Progenitor cell of endocrine pancreas (in vitro differentiated cells): ENCODE measurements around the gene LRSAM1. TPM values are rescaled to one million over a fixed set of nuclear protein-coding genes. Genes with fewer than 3 reads are reported as not detected.

Source experiments
- DNase-seq: peaks from one replicate; pipeline ENCODE4 v3.0.0; 2021; ENCODE audit warnings: low spot score; ENCODE audit not compliant: unreplicated experiment
- H3K27ac Mint-ChIP-seq: 2 replicates; pipeline ENCODE4 v1.8.0; 2021; ENCODE audit warnings: mild to moderate bottlenecking, moderate library complexity, mixed read lengths
- H3K27me3 Mint-ChIP-seq: 2 replicates; pipeline ENCODE4 v1.8.0; 2021; ENCODE audit warnings: mixed read lengths
- H3K36me3 Mint-ChIP-seq: 2 replicates; pipeline ENCODE4 v1.8.0; 2022; ENCODE audit warnings: mixed read lengths; ENCODE audit not compliant: insufficient read depth
- H3K4me1 Mint-ChIP-seq: 2 replicates; pipeline ENCODE4 v1.8.0; 2021; ENCODE audit warnings: low read depth, mixed read lengths
- H3K4me3 Mint-ChIP-seq: 2 replicates; pipeline ENCODE4 v1.8.0; 2021; ENCODE audit warnings: low read depth, mild to moderate bottlenecking, moderate library complexity, mixed read lengths
- H3K9me3 Mint-ChIP-seq: 2 replicates; pipeline ENCODE4 v1.8.0; 2021; ENCODE audit warnings: low read depth, mixed read lengths
- total RNA-seq: library from RNA; stranded (reverse); gene quantifications from 2 replicates; pipeline ENCODE4 v1.2.1, GENCODE V29; 2021
- TF ChIP-seq, protein P1 (sequence below): fragments of 200-600 bp; sonication (generic); IDR thresholded peaks from one replicate; pipeline ENCODE4 v1.5.0; 2021; ENCODE audit warnings: antibody characterized with exemption, mild to moderate bottlenecking; ENCODE audit not compliant: unreplicated experiment

LRSAM1 gene
- total RNA-seq, 1 donor from 2014 or later = 28.5 TPM

DNA sequence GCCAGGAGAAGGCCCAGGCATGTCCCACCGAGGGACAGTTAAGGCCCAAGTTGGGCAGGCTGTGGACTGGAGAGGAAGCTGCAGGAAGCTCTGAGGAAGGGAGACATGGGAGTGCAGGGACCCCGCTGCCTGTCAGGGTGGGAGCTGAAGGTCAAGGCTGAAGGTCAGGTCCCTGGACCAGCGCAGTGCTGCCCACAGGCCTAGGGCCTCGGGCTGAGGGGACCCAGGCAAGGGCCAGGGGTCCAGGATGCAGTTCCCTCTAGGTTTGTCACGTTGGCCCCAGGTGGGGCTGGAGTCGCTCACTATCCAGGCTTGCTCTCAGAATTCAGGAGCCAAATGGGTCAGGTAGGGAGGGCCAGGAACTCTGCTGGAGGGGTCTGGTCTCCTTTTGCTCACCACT, 84.1 kb downstream of the LRSAM1 start:
- H3K27me3 Mint-ChIP-seq = no peaks in the 10 kb centered on the region
- TF ChIP-seq, protein P1, sequence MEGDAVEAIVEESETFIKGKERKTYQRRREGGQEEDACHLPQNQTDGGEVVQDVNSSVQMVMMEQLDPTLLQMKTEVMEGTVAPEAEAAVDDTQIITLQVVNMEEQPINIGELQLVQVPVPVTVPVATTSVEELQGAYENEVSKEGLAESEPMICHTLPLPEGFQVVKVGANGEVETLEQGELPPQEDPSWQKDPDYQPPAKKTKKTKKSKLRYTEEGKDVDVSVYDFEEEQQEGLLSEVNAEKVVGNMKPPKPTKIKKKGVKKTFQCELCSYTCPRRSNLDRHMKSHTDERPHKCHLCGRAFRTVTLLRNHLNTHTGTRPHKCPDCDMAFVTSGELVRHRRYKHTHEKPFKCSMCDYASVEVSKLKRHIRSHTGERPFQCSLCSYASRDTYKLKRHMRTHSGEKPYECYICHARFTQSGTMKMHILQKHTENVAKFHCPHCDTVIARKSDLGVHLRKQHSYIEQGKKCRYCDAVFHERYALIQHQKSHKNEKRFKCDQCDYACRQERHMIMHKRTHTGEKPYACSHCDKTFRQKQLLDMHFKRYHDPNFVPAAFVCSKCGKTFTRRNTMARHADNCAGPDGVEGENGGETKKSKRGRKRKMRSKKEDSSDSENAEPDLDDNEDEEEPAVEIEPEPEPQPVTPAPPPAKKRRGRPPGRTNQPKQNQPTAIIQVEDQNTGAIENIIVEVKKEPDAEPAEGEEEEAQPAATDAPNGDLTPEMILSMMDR = no peak
- no peak overlapping the region for H3K4me3 Mint-ChIP-seq
- H3K36me3 Mint-ChIP-seq = no peaks in the 10 kb centered on the region
- no peak for DNase-seq
- peaks cover 4% of the 10 kb centered on the region for H3K4me1 Mint-ChIP-seq
- no peak overlapping the region for H3K27ac Mint-ChIP-seq
- H3K9me3 Mint-ChIP-seq = no peaks in the 10 kb centered on the region

DNA sequence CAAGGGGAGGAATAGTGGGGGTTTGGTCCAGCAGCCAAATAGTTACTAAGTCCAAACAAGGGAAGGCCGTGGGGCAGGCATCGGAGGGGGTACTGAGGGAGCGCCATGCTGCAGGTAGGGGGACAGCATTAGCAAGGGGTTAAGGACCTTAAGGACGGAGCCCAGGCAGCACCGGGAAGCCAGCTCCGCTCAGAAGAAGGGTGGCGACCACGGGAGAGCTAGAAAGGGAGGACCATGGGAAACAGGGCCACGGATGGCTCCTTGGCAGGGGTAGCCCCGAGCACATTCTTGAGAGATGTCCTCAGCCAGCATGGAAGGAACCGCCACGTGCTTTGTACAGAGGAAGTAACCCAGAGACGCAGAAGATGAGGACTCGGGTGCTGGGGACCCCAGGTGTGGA, 84.5 kb downstream of the LRSAM1 start:
- Mint-ChIP-seq H3K4me1 (peaks cover 4% of the 10 kb centered on the region), H3K9me3 (no peaks in the 10 kb centered on the region), H3K27me3 (no peaks in the 10 kb centered on the region), H3K4me3 (no peak overlapping the region), H3K36me3 (no peaks in the 10 kb centered on the region), H3K27ac (no peak overlapping the region)
- TF ChIP-seq, protein P1 = no peak
- no peak for DNase-seq

GRCh38 chr9:127536499-127536898, 85.2 kb downstream of the LRSAM1 start:
- Mint-ChIP-seq H3K9me3 (no peaks in the 10 kb centered on the region), H3K4me1 (peaks cover 4% of the 10 kb centered on the region), H3K4me3 (no peak overlapping the region), H3K27ac (no peak overlapping the region), H3K36me3 (no peaks in the 10 kb centered on the region), H3K27me3 (no peaks in the 10 kb centered on the region)
- DNase-seq = no peak
- TF ChIP-seq, protein P1 = no peak

DNA sequence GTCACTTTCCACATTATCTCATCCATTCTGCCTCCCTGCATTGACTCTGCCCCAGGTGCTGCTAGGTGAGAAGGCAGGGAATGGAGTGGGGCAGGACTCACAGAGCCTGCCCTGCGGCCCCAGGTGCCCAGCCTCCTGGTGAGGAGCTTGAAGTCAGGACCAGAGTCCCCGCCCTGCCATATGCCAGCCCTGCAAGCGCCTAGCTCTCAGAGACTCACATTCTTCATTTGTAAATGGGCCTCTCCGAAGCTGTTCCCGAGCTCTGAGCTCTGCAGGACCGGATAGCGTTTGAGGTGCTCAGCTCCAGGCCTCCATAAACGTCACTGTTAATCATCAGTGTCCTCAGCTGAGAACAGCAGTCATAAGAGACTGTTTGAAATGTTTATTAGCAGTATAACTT, 85.7 kb downstream of the LRSAM1 start:
- H3K36me3 Mint-ChIP-seq = no peaks in the 10 kb centered on the region
- no peak overlapping the region for H3K27ac Mint-ChIP-seq
- TF ChIP-seq, protein P1 = no peak
- H3K4me3 Mint-ChIP-seq = no peak overlapping the region
- H3K27me3 Mint-ChIP-seq = no peaks in the 10 kb centered on the region
- DNase-seq = no peak
- peaks cover 3% of the 10 kb centered on the region for H3K4me1 Mint-ChIP-seq
- no peaks in the 10 kb centered on the region for H3K9me3 Mint-ChIP-seq

DNA sequence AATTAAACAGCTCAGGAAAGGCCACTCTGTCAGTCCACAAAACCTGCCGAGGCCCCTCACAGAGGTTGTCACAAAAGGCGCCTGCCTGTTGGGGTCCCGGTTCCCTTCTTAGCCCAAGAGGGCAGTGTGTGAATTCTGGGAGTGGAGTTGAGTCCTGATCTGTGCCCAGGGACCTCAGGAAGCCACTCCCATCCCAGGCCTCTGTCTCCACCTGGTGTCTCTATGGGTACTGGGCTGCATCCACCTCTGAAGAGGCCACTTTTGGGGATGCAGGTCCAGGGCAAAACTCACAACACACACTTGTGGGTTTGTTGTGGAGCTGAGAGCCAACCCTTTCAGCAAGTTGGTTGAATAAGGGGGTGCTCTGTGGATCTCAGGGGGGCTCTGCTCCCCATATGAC, 86.5 kb downstream of the LRSAM1 start:
- no peaks in the 10 kb centered on the region for H3K36me3 Mint-ChIP-seq
- H3K4me3 Mint-ChIP-seq = no peak overlapping the region
- H3K4me1 Mint-ChIP-seq = peaks cover 3% of the 10 kb centered on the region
- H3K27me3 Mint-ChIP-seq = no peaks in the 10 kb centered on the region
- DNase-seq = no peak
- TF ChIP-seq, protein P1 = no peak
- peak overlapping the region; percentile 7 for H3K27ac Mint-ChIP-seq
- H3K9me3 Mint-ChIP-seq = no peaks in the 10 kb centered on the region
